ENCODE measurements around the gene SLC27A2.

SLC27A2 gene

DNA sequence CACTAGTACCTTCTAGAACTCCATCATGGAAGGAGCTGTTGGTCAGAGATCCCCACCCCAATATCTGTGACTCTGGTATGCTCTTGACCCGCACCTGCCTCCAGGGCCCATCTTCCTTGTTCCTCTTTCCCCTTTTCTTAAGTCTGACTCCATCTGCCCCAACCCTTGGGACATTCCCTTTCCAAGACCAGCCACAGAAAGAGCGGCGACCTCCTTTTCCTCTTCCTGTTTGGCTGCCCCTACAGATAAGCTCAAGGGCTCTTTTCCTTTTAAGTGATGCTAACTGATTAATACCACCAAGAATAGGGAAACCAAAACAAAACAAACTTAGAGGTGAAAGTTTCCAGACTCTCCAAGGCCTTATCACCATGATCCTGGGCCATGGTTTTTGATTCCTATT is 41.0 kb upstream of the SLC27A2 start:
- no peak overlapping the region for H3K4me2 ChIP-seq (ENCODE audit: insufficient read depth, low read length, poor library complexity, severe bottlenecking)
- no peak overlapping the region for H2BK5ac ChIP-seq (ENCODE audit: low read length)
- H4K8ac ChIP-seq (ENCODE audit: low read depth, low read length), result no peak overlapping the region
- H3K4me1 ChIP-seq (ENCODE audit: control insufficient read depth in 2 of 2, insufficient read depth in 1 of 2, low read depth in 1 of 2, low read length in 2 of 2), result no peaks in the 10 kb centered on the region
- no peak overlapping the region for H3K9ac ChIP-seq (ENCODE audit: low read depth, low read length, poor library complexity)
- no CpG with 5 or more reads among the region's 3 CpGs for WGBS, 2 donors (ENCODE audit: extremely low coverage in 2 of 2, insufficient read length in 2 of 2, insufficient replicate concordance in 1 of 2)
- H4K91ac ChIP-seq (ENCODE audit: low read depth, low read length, poor library complexity), result no peak overlapping the region
- no peak overlapping the region for H2AK5ac ChIP-seq (ENCODE audit: low read depth, low read length)
- no peak overlapping the region for H3K4me3 ChIP-seq (ENCODE audit: low read length in 2 of 2)
- DNase-seq (ENCODE audit: low spot score), result no peak
- H3K79me1 ChIP-seq (ENCODE audit: low read depth, low read length), result no peaks in the 10 kb centered on the region
- no peaks in the 10 kb centered on the region for H3K27me3 ChIP-seq (ENCODE audit: control insufficient read depth in 3 of 3, insufficient read depth in 3 of 3, low read depth in 1 of 3, low read length in 3 of 3)
- no peaks in the 10 kb centered on the region for H3K36me3 ChIP-seq (replicated peaks in 1 of 2; ENCODE audit: control insufficient read depth in 2 of 2, insufficient read depth in 2 of 2, low read length in 2 of 2)
- no peak overlapping the region for H3K14ac ChIP-seq (ENCODE audit: low read length)
- no peak overlapping the region for H3K18ac ChIP-seq (ENCODE audit: low read length)
- H3K9me3 ChIP-seq (replicated peaks in 1 of 2; ENCODE audit: control insufficient read depth in 2 of 2, insufficient read depth in 1 of 2, low read depth in 1 of 2, low read length in 2 of 2), result no peaks in the 10 kb centered on the region
- H3K27ac ChIP-seq (replicated peaks; ENCODE audit: low read length), result no peak overlapping the region
- no peak overlapping the region for H3K4ac ChIP-seq (ENCODE audit: low read length)
- H2AFZ ChIP-seq (ENCODE audit: low read length), result no peak overlapping the region
- H2BK12ac ChIP-seq (ENCODE audit: low read length), result no peak overlapping the region
- no peak overlapping the region for H2BK120ac ChIP-seq (ENCODE audit: low read depth, low read length)
- H2BK15ac ChIP-seq (ENCODE audit: low read length), result no peak overlapping the region
- no peak overlapping the region for H3K23ac ChIP-seq (ENCODE audit: low read depth, low read length, poor library complexity)

DNA sequence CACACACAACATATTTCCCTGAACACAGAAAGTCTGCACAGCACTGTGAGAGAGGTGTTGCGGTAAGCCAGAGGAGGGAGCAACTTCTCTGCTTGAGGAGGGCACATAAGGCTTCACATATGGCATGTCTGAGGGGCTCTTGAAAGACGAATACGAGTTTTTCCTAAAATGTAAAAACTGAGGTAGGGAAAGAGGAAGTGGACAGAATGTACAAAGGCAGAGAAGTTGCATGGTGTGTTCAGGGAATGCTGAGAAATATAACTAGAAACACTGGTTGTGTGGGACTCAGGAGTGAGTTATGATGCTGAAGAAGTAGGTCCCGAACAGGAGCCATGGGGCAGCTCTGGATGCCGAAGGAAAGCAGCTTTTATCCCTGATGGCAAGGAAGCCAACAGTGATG is 40.1 kb upstream of the SLC27A2 start:
- Histone ChIP-seq H2BK120ac (ENCODE audit: low read depth, low read length) (no peak overlapping the region), H4K8ac (ENCODE audit: low read depth, low read length) (no peak overlapping the region), H2BK5ac (ENCODE audit: low read length) (no peak overlapping the region), H3K4me1 (ENCODE audit: control insufficient read depth in 2 of 2, insufficient read depth in 1 of 2, low read depth in 1 of 2, low read length in 2 of 2) (peaks cover 0 to 2% of the 10 kb centered on the region in 2 donors), H4K91ac (ENCODE audit: low read depth, low read length, poor library complexity) (no peak overlapping the region), H2AFZ (ENCODE audit: low read length) (no peak overlapping the region), H3K18ac (ENCODE audit: low read length) (no peak overlapping the region), H3K14ac (ENCODE audit: low read length) (no peak overlapping the region), H3K4me3 (ENCODE audit: low read length in 2 of 2) (no peak overlapping the region), H2BK15ac (ENCODE audit: low read length) (no peak overlapping the region), H2AK5ac (ENCODE audit: low read depth, low read length) (no peak overlapping the region), H3K79me1 (ENCODE audit: low read depth, low read length) (no peaks in the 10 kb centered on the region), H2BK12ac (ENCODE audit: low read length) (no peak overlapping the region), H3K4me2 (ENCODE audit: insufficient read depth, low read length, poor library complexity, severe bottlenecking) (no peak overlapping the region), H3K23ac (ENCODE audit: low read depth, low read length, poor library complexity) (no peak overlapping the region), H3K27me3 (ENCODE audit: control insufficient read depth in 3 of 3, insufficient read depth in 3 of 3, low read depth in 1 of 3, low read length in 3 of 3) (no peaks in the 10 kb centered on the region), H3K9me3 (replicated peaks in 1 of 2; ENCODE audit: control insufficient read depth in 2 of 2, insufficient read depth in 1 of 2, low read depth in 1 of 2, low read length in 2 of 2) (no peaks in the 10 kb centered on the region), H3K36me3 (replicated peaks in 1 of 2; ENCODE audit: control insufficient read depth in 2 of 2, insufficient read depth in 2 of 2, low read length in 2 of 2) (no peaks in the 10 kb centered on the region), H3K9ac (ENCODE audit: low read depth, low read length, poor library complexity) (no peak overlapping the region), H3K27ac (replicated peaks; ENCODE audit: low read length) (no peak overlapping the region), H3K4ac (ENCODE audit: low read length) (no peak overlapping the region)
- DNase-seq (ENCODE audit: low spot score), result no peak
- WGBS, 2 donors (ENCODE audit: extremely low coverage in 2 of 2, insufficient read length in 2 of 2, insufficient replicate concordance in 1 of 2), result no CpG with 5 or more reads among the region's 5 CpGs

- no peak overlapping the region for H4K91ac ChIP-seq (ENCODE audit: low read depth, low read length, poor library complexity)
- H2BK5ac ChIP-seq (ENCODE audit: low read length), result no peak overlapping the region
- no peak for DNase-seq (ENCODE audit: low spot score)
- H2AFZ ChIP-seq (ENCODE audit: low read length), result no peak overlapping the region
- H2BK15ac ChIP-seq (ENCODE audit: low read length), result no peak overlapping the region
- H3K9me3 ChIP-seq (replicated peaks in 1 of 2; ENCODE audit: control insufficient read depth in 2 of 2, insufficient read depth in 1 of 2, low read depth in 1 of 2, low read length in 2 of 2), result no peaks in the 10 kb centered on the region
- no peak overlapping the region for H4K8ac ChIP-seq (ENCODE audit: low read depth, low read length)
- no peaks in the 10 kb centered on the region for H3K79me1 ChIP-seq (ENCODE audit: low read depth, low read length)
- H2AK5ac ChIP-seq (ENCODE audit: low read depth, low read length), result peak overlapping the region; percentile 40
- H3K4me1 ChIP-seq (ENCODE audit: control insufficient read depth in 2 of 2, insufficient read depth in 1 of 2, low read depth in 1 of 2, low read length in 2 of 2), result peaks cover 0 to 2% of the 10 kb centered on the region in 2 donors
- H3K4me3 ChIP-seq (ENCODE audit: low read length in 2 of 2), result no peak overlapping the region
- no peak overlapping the region for H2BK12ac ChIP-seq (ENCODE audit: low read length)
- no peak overlapping the region for H3K9ac ChIP-seq (ENCODE audit: low read depth, low read length, poor library complexity)
- WGBS, 2 donors (ENCODE audit: extremely low coverage in 2 of 2, insufficient read length in 2 of 2, insufficient replicate concordance in 1 of 2), result no CpG with 5 or more reads among the region's 2 CpGs
- no peak overlapping the region for H3K18ac ChIP-seq (ENCODE audit: low read length)
- no peak overlapping the region for H3K23ac ChIP-seq (ENCODE audit: low read depth, low read length, poor library complexity)
- no peak overlapping the region for H3K4me2 ChIP-seq (ENCODE audit: insufficient read depth, low read length, poor library complexity, severe bottlenecking)
- H3K27ac ChIP-seq (replicated peaks; ENCODE audit: low read length), result no peak overlapping the region
- no peak overlapping the region for H3K4ac ChIP-seq (ENCODE audit: low read length)
- H3K14ac ChIP-seq (ENCODE audit: low read length), result no peak overlapping the region
- no peaks in the 10 kb centered on the region for H3K36me3 ChIP-seq (replicated peaks in 1 of 2; ENCODE audit: control insufficient read depth in 2 of 2, insufficient read depth in 2 of 2, low read length in 2 of 2)
- no peak overlapping the region for H2BK120ac ChIP-seq (ENCODE audit: low read depth, low read length)
- H3K27me3 ChIP-seq (ENCODE audit: control insufficient read depth in 3 of 3, insufficient read depth in 3 of 3, low read depth in 1 of 3, low read length in 3 of 3), result no peaks in the 10 kb centered on the region
Measured at GRCh38 chr15:50143255-50143860, 38.6 kb upstream of the SLC27A2 start.

DNA sequence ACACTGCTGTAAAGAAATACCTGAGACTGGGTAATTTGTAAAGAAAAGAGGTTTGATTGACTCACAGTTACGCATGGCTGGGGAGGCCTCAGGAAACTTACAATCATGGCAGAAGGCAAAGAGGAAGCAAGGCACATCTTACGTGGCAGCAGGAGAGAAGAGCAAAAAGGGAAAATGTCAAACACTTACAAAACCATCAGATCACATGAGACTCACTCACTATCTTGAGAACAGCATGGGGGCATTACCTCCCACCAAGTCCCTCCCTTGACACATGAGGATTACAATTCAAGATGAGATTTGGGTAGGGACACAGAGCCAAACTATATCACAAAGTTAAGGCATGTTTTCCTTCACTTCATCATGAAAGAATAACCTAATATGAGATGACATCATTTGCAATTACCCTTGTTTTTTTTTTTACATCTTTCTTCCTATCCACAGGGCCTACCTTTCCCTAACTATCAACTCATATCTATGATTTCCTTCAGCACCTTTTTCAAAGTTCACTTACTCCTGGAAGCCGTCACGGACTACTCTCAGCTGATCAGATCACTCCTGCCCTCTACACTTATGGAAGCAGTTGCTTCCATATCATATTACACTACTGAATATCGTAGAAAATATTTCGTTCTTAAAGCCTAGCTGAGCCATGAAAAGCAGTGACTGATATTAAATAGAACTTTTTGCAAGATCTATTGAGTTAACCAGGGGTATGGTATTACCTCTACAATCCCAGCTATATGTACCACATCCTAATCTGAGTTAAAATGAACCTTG is 37.5 kb upstream of the SLC27A2 start:
- DNase-seq (ENCODE audit: low spot score), result no peak
- peaks cover 0 to 2% of the 10 kb centered on the region in 2 donors for H3K4me1 ChIP-seq (ENCODE audit: control insufficient read depth in 2 of 2, insufficient read depth in 1 of 2, low read depth in 1 of 2, low read length in 2 of 2)
- no peak overlapping the region for H4K8ac ChIP-seq (ENCODE audit: low read depth, low read length)

More for the DNA sequence above, 37.5 kb upstream of the SLC27A2 start:
- Histone ChIP-seq H2BK120ac (ENCODE audit: low read depth, low read length) (no peak overlapping the region), H2AFZ (ENCODE audit: low read length) (no peak overlapping the region), H2BK5ac (ENCODE audit: low read length) (no peak overlapping the region), H2BK15ac (ENCODE audit: low read length) (no peak overlapping the region), H4K91ac (ENCODE audit: low read depth, low read length, poor library complexity) (no peak overlapping the region), H3K36me3 (replicated peaks in 1 of 2; ENCODE audit: control insufficient read depth in 2 of 2, insufficient read depth in 2 of 2, low read length in 2 of 2) (no peaks in the 10 kb centered on the region), H3K27ac (replicated peaks; ENCODE audit: low read length) (no peak overlapping the region), H3K18ac (ENCODE audit: low read length) (no peak overlapping the region), H3K4ac (ENCODE audit: low read length) (no peak overlapping the region), H3K27me3 (ENCODE audit: control insufficient read depth in 3 of 3, insufficient read depth in 3 of 3, low read depth in 1 of 3, low read length in 3 of 3) (no peaks in the 10 kb centered on the region), H3K79me1 (ENCODE audit: low read depth, low read length) (no peaks in the 10 kb centered on the region), H2AK5ac (ENCODE audit: low read depth, low read length) (no peak overlapping the region), H2BK12ac (ENCODE audit: low read length) (no peak overlapping the region), H3K9ac (ENCODE audit: low read depth, low read length, poor library complexity) (no peak overlapping the region), H3K9me3 (replicated peaks in 1 of 2; ENCODE audit: control insufficient read depth in 2 of 2, insufficient read depth in 1 of 2, low read depth in 1 of 2, low read length in 2 of 2) (no peaks in the 10 kb centered on the region), H3K4me3 (ENCODE audit: low read length in 2 of 2) (no peak overlapping the region), H3K23ac (ENCODE audit: low read depth, low read length, poor library complexity) (no peak overlapping the region), H3K4me2 (ENCODE audit: insufficient read depth, low read length, poor library complexity, severe bottlenecking) (no peak overlapping the region), H3K14ac (ENCODE audit: low read length) (no peak overlapping the region)
- WGBS, 2 donors (ENCODE audit: extremely low coverage in 2 of 2, insufficient read length in 2 of 2, insufficient replicate concordance in 1 of 2), result no CpG with 5 or more reads among the region's 6 CpGs

Data from neuronal stem cell (in vitro differentiated cells).